Embryonic facial prominence (tissue), 1 donor: ENCODE results near the gene ARL15.

Experiments used
- DNase-seq: peaks from one replicate; pipeline ENCODE4 v3.0.0-alpha.2; 2016; ENCODE audit errors: extremely low spot score

ARL15 gene

DNA sequence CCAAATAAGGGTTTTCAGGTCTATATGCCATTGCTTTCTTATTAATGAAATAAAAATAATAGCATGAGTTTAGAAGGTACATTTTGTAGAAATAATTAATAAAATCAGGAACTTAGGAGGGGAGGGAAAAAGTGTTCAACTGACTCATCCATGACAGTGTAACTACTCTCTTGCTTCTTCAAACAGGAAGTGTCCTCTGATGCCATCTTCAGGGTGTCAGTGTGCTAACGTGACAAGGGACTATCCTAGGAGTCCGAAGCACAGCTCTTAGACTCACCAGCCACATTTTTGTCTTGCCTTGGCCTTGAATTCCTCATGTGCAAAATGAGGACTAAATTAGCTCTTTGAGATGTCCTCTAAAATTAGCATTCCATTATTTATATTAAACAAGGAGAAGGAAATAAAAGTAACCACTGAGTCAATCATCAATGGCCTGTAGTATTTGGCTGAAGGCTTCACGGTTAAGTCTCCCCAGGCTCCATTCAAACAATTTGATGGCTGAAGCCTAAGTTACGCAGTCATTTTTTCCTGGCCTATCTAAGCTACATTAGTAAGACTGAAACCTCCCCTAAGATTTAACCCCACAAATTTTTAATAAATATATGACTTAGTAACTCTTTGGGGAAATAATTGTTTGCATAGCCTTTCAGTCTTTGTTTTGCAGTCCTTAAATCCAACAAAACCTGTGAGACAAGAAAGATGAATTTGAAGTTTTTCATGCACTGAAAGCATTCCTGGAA lies 151.1 kb downstream of the ARL15 start:
- DNase-seq = no peak

DNA sequence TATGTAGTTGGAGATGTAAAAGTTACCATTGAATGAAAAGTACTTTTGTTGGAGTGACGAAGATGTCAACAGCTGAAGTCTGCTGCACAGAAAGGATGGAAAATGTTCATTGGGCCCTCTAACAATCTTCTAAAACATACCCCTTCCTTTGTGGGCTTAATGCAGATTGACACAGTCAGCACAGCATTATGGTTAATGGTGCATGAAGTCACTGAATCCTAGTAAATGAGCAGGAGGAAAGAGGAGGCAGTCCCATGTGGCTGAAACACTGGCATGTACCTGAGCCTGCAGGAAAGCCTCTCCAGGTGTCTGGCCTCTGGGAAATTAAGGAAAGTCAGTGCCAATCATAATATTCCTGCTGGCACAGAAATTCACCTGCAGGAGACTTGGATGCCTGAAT lies 153.8 kb downstream of the ARL15 start:
- no peak for DNase-seq

DNA sequence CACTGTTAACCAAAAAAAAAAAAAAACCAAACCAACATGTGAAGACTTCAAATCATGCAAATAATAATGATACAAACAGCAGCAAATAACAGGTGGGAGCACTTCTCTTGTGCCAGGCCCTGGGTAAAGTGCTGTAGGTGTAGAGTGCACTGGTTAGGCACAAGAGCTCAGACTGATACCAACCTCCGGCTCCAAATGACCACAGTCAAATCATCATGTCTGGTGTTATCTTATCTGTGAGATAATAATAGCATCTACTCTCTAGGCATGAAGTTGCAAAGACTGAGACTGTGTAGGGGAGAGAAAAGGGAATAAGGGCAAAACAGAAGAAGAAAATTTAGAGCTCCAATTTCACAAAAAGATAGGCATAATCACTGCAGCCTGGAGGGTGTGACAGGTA lies 159.5 kb downstream of the ARL15 start:
- no peak for DNase-seq

DNA sequence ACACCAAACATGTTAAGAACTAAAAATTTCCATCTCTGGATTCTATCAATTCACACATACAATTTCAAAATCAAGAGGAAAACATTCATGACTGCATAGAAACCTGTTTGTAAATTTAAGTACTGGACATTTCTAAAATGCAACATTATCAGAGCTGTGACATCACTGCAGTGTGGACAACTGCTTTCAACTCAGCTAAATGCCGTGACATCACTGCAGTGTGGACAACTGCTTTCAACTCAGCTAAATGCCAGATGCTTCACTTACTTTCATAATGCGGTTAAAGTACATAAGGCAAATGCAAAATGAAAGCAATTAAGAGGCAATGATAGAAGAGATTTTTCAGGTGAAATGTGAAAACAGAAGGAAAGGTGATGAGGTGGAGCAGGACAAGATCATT lies 161.5 kb downstream of the ARL15 start:
- DNase-seq = no peak

DNA sequence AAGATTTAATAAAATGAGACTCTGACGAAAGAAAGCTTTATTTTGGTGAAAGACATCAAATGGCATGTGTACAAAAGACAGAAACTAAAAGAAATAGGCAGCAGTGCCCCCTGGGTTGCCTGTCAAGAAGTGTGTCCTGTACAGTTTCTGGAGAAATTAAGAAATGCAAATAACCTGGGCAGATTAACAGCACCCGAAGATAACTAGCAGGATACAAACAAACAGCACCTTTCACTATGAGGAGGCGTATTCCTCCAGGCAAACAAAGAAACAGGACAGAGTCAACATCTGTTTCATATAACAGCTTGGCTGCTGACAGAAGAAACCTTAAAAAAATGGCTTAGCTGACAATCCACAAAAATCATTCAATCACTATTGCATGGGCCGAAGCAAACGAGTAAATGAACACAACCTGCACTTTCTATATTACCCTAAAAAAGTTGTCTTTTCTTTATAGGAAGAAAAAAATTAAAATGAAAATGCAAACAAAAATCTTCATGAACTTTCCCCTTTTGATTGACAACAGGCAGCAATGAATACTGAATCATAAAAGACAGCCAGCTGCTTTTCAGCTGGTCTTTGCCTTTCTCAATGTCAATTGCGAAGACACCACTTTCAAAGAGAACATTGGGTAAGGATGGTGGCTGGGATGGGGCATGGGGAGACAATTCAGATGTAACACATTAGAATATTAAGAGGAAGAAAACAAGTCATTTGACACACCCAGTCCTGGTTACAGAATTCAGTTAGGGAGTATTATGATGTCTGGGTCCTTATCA lies 162.1 kb downstream of the ARL15 start:
- peak; percentile 33 for DNase-seq

DNA sequence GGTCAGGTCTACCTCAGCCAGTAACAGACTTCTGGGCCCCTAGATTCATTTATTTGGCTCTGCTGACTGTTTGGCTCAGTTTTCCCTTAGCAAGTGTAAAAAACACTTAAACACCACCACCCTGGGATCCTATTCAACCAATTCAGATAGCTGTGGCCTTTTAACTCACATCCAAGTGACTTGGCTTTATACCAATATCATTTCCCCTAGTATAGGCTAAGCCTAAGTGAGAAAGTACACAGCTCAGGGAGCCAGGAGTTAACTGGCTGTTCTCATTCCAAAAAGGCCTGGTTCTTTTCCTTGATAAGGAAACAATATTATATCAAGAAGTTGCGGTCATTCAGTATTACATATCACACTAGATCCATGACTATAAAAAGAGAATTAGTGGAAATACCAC lies 163.5 kb downstream of the ARL15 start:
- DNase-seq = no peak

DNA sequence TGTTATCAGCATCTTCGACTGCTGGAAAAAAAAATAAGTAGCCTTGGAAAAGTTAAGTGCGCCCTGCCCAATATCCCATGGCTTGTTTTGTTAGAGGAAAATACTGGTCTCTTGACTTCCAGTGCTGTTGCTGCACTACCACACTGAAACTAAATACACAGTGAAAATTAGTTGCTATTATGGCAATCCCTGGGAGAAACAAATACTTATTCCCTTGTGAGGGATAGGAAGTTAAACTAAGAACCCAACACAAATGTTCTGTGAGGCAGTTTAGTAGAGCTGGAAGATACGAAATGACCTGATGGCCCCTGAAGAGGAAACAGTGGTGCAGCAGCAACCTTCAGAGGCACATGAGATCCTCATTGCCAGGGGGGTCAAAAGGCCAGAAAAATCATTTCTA lies 164.0 kb downstream of the ARL15 start:
- no peak for DNase-seq

DNA sequence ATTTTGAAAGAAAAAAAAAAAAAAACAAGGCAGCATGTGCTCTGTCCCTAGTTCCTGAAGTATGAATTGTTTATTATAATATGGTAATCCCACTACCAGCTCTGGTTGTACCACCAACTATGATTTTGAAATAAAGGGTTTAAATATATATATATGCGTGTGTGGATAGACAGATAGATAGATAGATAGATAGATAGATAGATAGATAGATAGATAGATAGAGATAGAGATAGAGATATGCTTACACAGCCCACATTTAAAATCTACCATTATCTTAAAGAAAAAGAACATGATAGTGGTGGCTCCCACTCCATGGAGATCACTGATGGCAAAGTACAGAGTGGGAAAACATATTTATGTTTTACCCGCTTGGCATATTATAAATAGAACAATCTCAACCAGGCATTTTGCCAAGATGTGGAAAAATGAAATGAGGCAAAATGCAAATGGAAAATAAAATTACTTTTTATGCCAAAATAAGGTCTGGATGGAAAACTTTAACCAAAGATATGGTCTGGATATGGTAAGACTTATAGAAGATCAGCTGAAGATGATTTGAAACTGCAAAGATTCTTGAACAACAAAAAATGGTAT lies 170.0 kb downstream of the ARL15 start:
- no peak for DNase-seq

DNA sequence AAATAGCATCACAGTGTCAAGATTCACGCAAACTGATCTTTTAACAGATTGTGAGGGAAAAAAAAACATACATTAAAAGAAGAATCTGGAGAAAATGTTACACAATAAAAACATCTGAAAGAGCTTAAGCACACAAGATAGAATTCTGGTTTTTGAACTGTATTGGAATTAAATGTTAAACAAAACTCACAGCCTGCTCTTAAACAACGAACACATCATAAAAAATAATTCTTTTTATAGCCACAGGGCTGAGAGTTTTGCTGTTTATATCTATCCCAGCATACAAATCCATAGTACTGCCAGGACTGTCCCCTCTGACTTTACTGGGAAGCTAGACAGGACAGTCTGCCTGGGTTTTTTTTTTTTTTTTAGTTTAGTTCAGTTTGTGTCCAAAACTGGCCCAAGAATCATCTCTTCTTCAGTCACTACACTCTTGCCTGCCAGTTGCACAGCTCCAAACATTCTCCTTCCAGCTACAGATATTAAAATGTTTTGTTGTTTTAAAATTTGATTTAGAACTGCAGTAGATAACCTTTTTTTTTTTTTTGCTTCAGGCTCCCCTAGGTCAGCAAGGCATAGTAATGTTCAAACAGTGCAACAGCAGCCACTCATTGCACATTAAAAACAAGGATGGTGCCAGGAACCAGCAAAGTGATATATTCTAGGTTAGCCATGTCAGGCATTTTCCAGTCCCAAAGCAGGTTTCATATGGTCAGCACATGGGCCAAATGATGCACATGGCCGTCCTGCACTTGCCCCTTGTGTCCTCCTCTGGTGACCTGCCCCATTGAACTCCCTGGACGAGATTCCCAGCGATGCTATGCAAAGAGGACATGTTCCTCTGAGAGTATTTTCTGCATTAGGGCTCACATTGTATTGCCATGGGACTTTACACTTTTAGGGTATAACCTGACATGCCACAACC lies 173.6 kb downstream of the ARL15 start:
- DNase-seq = no peak

DNA sequence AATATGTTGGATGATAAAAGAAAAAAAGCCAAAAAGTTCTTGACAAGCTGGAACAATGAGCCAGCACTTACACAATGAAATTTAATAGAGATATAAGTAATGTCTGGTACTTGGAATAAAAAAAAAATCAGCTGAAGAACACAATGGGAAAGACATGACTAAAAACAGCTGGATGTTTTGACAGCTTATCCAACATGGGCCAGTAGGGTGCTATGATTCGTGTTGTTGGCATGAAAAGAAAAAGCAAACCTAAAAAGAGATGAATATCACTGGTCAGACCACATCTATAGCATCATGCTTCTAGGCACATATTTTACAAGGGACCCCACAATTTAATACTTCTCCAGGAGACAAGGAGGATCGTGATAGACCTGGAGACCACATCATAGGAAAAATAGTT lies 175.3 kb downstream of the ARL15 start:
- no peak for DNase-seq

DNA sequence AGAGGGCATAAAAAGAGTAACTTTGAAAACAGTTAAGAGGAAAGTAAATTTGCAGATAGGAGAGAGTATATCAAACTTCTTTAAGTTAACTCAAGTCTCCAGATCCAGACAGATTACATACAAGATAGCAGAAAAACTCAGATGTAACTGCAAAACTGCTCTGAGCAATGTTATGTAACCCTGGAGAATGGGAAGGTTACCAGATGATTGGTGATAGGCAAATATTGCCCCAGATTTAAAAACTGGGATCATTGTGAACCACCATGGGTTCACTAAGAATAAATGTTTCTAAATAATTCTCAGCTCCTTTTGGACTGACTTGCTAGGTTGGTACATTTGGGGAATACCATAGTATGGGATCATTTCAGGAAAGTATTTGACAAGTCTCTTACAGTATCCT lies 176.5 kb downstream of the ARL15 start:
- no peak for DNase-seq

DNA sequence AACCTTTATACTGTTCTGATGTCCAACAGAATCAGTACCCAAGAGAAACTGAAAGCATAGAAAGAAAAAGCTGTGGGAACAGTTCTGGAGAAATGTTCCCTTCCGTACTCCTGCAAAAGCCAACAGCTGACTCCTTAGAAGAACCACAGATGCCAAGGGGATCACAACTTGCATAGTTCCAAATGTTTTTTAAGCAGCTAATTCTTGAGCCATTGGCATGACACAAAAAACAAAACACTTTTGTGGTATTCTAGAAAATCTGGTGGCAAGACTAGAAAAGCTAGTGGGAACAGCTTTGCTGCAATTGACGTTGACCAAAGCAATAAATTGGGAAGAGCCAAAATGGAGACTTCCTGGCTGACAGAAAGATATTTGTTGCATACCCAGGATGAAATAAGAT lies 189.9 kb downstream of the ARL15 start:
- DNase-seq = no peak

DNA sequence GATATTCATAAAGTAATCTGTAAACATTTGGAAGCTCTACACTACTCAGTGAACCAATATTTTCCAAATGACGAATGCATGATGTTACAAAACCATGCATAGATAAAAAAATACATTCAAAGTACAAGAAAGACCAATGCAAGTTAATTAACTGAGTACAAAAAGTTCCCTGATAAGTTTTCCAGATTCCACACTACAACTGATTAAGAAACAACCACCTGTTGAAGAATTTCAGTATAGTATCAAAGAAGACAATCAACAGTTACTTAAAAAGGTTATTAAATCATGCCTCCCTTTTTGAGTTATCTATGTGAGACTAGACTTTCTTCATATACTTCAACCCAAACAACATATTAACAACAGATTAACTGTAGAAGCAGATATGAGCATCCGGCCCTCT lies 192.4 kb downstream of the ARL15 start:
- no peak for DNase-seq

DNA sequence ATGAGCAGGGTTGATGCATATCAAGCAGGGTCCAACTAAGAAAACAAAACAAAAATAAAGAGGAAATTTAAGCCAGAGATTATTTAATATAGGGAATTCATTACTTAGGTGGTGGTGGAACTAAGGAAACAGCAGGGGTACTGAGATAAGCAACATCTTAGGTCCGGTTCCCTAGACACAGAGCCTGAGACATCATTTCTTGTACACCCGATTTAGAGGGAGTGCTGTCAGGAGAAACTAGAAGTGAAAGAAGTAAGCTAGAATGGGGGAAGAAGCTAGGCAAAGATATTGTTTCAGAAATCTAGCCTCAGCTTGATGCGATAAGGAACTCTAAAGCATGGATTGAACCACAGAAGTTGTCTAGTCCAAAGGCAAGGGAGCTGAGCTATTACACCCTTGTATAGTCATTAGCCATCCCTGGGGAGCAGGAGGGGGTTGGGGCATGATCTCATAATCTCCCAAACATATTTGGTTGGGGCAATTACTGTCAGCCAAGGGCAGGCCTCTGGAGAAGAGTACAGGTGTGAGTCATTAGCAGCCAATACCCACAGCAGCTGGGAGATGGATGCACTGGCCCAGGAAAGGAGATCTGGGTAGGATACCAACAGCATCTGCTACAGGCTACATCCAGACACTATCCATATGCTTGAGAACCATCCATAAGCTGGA lies 194.5 kb downstream of the ARL15 start:
- no peak for DNase-seq

DNA sequence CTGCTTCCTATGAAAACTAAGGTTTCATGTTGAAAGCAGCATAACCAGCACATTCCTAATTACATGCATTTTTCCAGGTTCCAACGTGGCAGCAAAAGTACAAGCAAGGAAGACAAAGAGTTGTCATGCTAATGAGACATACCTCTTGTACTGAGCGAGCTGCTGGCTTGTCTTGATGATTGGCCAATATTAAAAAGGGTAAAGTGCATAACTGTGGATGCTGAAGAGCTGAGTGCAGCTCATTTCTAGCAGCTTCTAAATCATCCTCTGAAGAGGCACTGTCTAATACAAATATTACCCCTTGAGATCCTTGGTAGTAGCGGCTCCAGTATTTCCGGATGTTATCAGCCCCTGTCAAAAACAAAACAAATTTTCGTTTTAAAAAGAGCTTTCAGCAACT lies 197.3 kb downstream of the ARL15 start:
- no peak for DNase-seq

DNA sequence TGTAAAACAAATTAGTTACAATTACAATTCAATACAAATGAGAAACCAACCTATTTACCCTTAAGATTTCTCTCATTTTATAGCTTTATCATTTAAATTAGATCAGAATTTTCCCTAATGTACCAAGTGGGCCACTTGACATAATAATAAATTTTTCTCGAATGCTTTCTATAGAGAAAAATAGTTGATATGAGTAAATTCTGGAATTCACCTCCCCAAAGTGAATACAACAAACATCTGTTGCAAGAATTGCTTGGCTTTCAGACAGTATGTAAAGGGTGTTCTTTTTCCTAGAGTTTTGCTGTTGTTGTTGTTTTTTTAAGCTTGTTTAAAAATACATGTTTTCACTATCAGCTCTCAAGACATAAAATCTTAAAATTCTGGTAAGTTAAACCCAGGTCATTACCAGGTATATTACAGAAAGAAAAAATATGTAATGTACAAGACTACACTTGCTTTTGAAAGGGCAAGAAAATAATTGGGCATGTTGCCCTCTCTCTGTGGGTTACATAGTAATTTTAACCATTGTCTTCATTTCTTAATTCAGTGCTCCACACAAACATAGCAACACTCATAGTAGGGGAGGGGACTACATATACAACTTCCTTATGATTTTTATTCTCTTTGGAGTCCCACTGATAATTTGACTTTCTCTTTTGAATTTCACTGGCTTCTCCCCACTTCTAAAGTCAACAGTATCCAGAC lies 200.6 kb downstream of the ARL15 start:
- DNase-seq = no peak

DNA sequence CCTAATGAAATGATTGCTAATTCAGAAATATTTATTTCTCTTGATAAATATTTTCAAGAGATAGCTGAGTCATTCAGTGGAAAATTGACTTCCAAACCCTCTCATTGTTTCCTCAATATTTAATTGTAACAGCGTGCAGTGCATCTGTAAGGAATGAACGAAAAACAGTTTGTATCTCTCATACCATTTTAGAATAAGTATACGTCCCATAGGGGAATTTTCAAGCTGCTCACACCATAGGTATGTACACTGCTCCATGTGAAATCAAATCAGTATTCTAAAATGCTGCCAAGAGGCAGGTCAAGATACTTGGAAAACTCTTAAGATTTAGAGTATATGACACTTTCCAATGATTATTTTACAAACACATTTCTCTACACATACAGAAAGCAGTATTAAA lies 202.2 kb downstream of the ARL15 start:
- DNase-seq = no peak

DNA sequence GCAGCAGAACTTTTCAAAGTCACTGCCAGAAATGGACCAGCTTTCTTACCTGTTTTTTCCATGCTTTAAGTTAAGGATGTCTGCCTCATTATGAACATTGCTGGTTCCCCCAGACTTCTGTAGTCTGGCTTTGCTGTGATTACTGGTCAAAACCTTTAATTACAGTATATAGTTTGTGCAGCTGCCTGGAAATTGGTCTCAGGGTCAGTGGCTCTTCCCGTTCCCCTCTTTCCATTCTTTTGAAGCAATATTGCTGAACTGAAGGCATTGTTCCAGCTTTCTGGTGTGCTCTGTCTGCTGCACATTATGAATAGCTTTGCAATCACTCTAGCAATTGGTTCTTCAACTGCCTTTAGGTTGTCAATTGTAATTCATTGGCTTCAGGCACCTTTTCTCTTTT lies 206.5 kb downstream of the ARL15 start:
- no peak for DNase-seq

DNA sequence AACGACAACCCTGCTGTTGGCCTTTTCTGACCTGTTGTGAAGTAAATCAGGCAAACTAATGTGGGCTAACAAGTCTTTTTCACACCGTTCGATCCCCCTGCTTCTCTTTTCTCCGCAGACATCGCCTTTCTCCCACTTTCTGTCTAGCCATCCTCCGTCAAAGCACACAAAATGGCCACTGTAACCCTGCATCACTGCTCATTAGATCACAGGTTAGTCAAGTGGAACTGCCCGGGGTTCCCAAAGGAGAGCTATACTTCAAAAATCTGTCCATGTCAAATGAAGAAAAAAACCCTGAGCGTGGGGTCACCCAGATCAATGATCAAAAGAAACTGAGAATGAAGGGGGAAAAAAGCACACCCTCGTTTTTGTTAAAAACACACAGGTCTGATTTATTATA lies 212.1 kb downstream of the ARL15 start:
- no peak for DNase-seq

DNA sequence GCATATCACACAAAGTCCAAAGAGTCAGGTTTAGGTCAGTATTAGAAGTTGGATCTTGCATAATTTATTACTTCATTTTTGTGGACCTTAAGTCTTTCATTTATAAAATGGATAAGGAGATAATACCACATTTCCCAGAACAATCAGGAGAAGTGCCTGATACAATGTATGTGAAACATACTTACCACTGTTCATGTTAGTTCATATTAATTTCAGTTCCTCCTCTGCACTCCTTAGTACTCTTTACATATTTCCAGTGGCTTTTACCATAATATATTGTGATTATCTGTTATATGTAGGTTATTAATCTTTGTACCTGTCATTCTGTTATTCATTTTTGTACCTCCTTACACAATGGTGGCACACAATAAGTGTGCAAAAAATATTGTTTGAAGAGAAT lies 214.4 kb downstream of the ARL15 start:
- DNase-seq = no peak

DNA sequence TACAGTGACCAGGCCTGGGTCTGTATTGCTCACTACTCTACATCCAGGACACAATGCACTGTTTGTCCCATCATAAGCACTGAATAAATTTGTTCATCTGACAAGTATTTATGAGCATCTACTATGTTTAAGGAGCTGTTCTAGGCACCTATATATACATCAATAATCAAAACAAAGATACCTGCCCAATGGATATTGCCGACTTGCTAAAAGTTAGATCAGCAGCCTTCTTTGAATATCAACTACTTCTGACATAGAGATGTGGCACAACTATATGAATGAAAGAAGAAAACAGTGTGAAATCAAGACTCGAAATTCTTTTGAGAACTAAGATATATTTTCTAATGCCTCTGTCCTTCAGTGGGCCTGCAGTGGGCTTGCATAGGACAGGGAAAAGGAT lies 215.7 kb downstream of the ARL15 start:
- no peak for DNase-seq
